Panc1 (cell line): ENCODE data around the gene OAS2. TPM values are rescaled to one million over a fixed set of nuclear protein-coding genes. Genes with fewer than 3 reads are reported as not detected.

ENCODE experiments used
- ATAC-seq: fragments of 200-7000 bp; cut with Tn5 transposase; 2 replicates; pipeline ENCODE4 v1.9.1; 2020; ENCODE audit warnings: mild to moderate bottlenecking, moderate library complexity
- BruUV-seq: library from RNA; stranded (reverse); fragments of 400-500 nt; replicated peaks from 2 replicates; lab custom pipeline; 2021; lab: Mats Ljungman, UMichigan
- CTCF ChIA-PET: fragments of 300-600 bp; sonication (Branson Sonifier 250); formaldehyde crosslinking; loops from one replicate; lab custom pipeline; 2022; ENCODE audit warnings: antibody characterized with exemption; lab: Charles Lee
- POLR2A ChIA-PET: fragments of 300-600 bp; sonication (Branson Sonifier 250); formaldehyde crosslinking; loops from one replicate; lab custom pipeline; 2022; ENCODE audit warnings: antibody characterized with exemption; lab: Charles Lee
- DNase-seq: peaks from one replicate; pipeline ENCODE4 v3.0.0-alpha.2; 2010; ENCODE audit warnings: low read depth, low spot score
- H3K27ac ChIP-seq: 2 replicates; pipeline ENCODE4 v1.5.1; 2011; ENCODE audit warnings: mild to moderate bottlenecking, low read length, inconsistent platforms
- H3K27me3 ChIP-seq: fragments of 200-500 bp; sonication (Bioruptor generic); 2 replicates; pipeline ENCODE4 v1.6.0; 2014; ENCODE audit warnings: low read length, inconsistent platforms; ENCODE audit not compliant: control insufficient read depth, insufficient read depth
- H3K36me3 ChIP-seq: fragments of 200-500 bp; sonication (Bioruptor generic); 2 replicates; pipeline ENCODE4 v1.5.1; 2014; ENCODE audit warnings: inconsistent platforms, mild to moderate bottlenecking, low read length, moderate library complexity; ENCODE audit not compliant: control insufficient read depth, insufficient read depth
- H3K4me1 ChIP-seq: 2 replicates; pipeline ENCODE4 v1.5.1; 2011; ENCODE audit warnings: inconsistent platforms, mild to moderate bottlenecking, low read length, moderate library complexity; ENCODE audit not compliant: control insufficient read depth, insufficient read depth
- H3K4me3 ChIP-seq, 2 experiments: 2 replicates each; pipeline ENCODE4 v1.5.1; 2011 to 2012; ENCODE audit warnings: low read depth in 2 of 2, low read length in 2 of 2, mild to moderate bottlenecking in 2 of 2, inconsistent platforms in 1 of 2, moderate library complexity in 1 of 2
- H3K9me3 ChIP-seq: fragments of 200-500 bp; sonication (Bioruptor generic); 2 replicates; pipeline ENCODE4 v1.5.1; 2014; ENCODE audit warnings: low read depth, mild to moderate bottlenecking, inconsistent platforms, low read length, moderate library complexity; ENCODE audit not compliant: control insufficient read depth, insufficient read depth
- CTCF ChIP-seq: fragments of 450-650 bp; IDR thresholded peaks from 2 replicates; pipeline ENCODE4 v1.5.1; 2017; ENCODE audit warnings: mild to moderate bottlenecking
- POLR2AphosphoS5 ChIP-seq: IDR thresholded peaks from 2 replicates; pipeline ENCODE4 v1.6.1; 2012; ENCODE audit warnings: mild to moderate bottlenecking, low read depth, low read length, moderate library complexity
- REST ChIP-seq, 2 experiments: IDR thresholded peaks; 2 replicates each; pipeline ENCODE4 v1.6.1; 2011 to 2012; ENCODE audit warnings: low read depth in 2 of 2, control low read depth in 1 of 2, low read length in 1 of 2, mild to moderate bottlenecking in 1 of 2, moderate library complexity in 1 of 2; ENCODE audit not compliant: insufficient read depth in 1 of 2
- SIN3A ChIP-seq: IDR thresholded peaks from 2 replicates; pipeline ENCODE4 v1.6.1; 2012; ENCODE audit warnings: low read depth, mild to moderate bottlenecking, low read length, moderate library complexity, borderline replicate concordance; ENCODE audit not compliant: insufficient read depth
- TCF7L2 ChIP-seq: IDR thresholded peaks from 2 replicates; pipeline ENCODE4 v1.6.1; 2011; ENCODE audit warnings: mild to moderate bottlenecking, low read depth, low read length, inconsistent platforms
- in situ Hi-C: cut with HindIII; loops from 2 replicates; pipeline ENCODE4 v1.10.0; 2016; ENCODE audit warnings: low sequenced_read_pairs, low pct_unique_long_range_greater_than_20kb
- intact Hi-C: fragments of 100-400 bp; cut with micrococcal nuclease; formaldehyde crosslinking; loops from one replicate; pipeline ENCODE4 v1.10.0; 2022; ENCODE audit not compliant: unreplicated experiment
- total RNA-seq: library from RNA; stranded (reverse); gene quantifications from one replicate; pipeline ENCODE4 v1.2.1, GENCODE V29; 2021; ENCODE audit not compliant: unreplicated experiment

OAS2 gene
- total RNA-seq, 1 experiment from 2014 or later = 2.7 TPM

- H3K27me3 ChIP-seq = peaks cover 16% of the 10 kb centered on the region
- TF ChIP-seq REST (IDR thresholded peaks at IDR 0.05; ENCODE audit: insufficient read depth in 1 of 2, low read depth in 2 of 2, low read length in 1 of 2) (no peak), CTCF (peak; percentile 33), POLR2AphosphoS5 (no peak)
- no peak for ATAC-seq
- in situ Hi-C loops = no loop called here
- intact Hi-C loops = no loop called here
- POLR2A ChIA-PET = interaction anchor here (0.6 kb wide), 1 partner anchor 423 kb away, joined by 3 read pairs; no protein-coding TSS in a partner anchor
- no peaks in the 10 kb centered on the region for H3K36me3 ChIP-seq
- no peaks in the 10 kb centered on the region for H3K4me1 ChIP-seq
- no peaks in the 10 kb centered on the region for H3K9me3 ChIP-seq
- CTCF ChIA-PET = interaction anchor here (0.7 to 1.3 kb wide), 2 partner anchors 9 to 529 kb away, joined by 3 to 6 read pairs; no protein-coding TSS in a partner anchor
- BruUV-seq = no TSS peak
- DNase-seq = no peak
- no peak overlapping the region for H3K4me3 ChIP-seq
- H3K27ac ChIP-seq = no peak overlapping the region
These were observed 23.8 kb downstream of the OAS2 start for GRCh38 chr12:113002155-113002554.

DNA sequence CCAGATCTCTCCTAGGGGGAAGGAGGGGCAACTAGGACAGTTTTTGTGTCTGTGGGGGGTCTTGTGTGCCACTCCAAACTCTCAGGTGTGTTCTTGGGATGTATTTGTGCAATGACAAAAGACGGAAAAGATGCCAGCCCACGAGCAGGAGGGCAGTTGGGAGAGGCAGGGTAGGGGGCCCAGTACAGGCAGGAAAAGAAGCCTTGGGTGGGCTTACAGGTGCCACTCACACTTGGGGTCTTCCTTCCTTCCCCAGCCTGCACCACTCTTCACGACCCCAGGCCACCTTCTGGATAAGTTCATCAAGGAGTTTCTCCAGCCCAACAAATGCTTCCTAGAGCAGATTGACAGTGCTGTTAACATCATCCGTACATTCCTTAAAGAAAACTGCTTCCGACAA, 24.4 kb downstream of the OAS2 start:
- H3K9me3 ChIP-seq = no peaks in the 10 kb centered on the region
- in situ Hi-C loops = no loop called here
- H3K36me3 ChIP-seq = no peaks in the 10 kb centered on the region
- DNase-seq (no peak), ATAC-seq (no peak)
- intact Hi-C loops = no loop called here
- peaks cover 19% of the 10 kb centered on the region for H3K27me3 ChIP-seq
- H3K27ac ChIP-seq = no peak overlapping the region
- TF ChIP-seq TCF7L2 (no peak), CTCF (no peak), POLR2AphosphoS5 (no peak), SIN3A (no peak), REST (IDR thresholded peaks at IDR 0.05; ENCODE audit: insufficient read depth in 1 of 2, low read depth in 2 of 2, low read length in 1 of 2) (no peak)
- ChIA-PET CTCF (interaction anchor here (0.7 kb wide), 1 partner anchor 529 kb away, joined by 3 read pairs; no protein-coding TSS in a partner anchor), POLR2A (no interaction called here)
- BruUV-seq = no TSS peak
- H3K4me1 ChIP-seq = no peaks in the 10 kb centered on the region
- H3K4me3 ChIP-seq = no peak overlapping the region
